Activated CD8-positive, alpha-beta T cell treated with anti-CD3 and anti-CD28 coated beads for 36 hours (primary cell): ENCODE measurements around the gene ALCAM. TPM values are rescaled to one million over a fixed set of nuclear protein-coding genes. Genes with fewer than 3 reads are reported as not detected.

Source experiments
- ATAC-seq: fragments of 200-7000 bp; cut with Tn5 transposase; one replicate; pipeline ENCODE4 v1.10.0; 2021; ENCODE audit warnings: mild to moderate bottlenecking, moderate library complexity
- CTCF ChIA-PET: fragments of 350-600 bp; sonication (Branson Sonifier 250); formaldehyde crosslinking; loops from one replicate; lab custom pipeline; 2021; ENCODE audit warnings: antibody characterized with exemption; lab: Charles Lee
- POLR2A ChIA-PET: fragments of 350-600 bp; sonication (Branson Sonifier 250); formaldehyde crosslinking; loops from one replicate; lab custom pipeline; 2021; ENCODE audit warnings: antibody characterized with exemption; lab: Charles Lee
- DNase-seq: peaks from one replicate; pipeline ENCODE4 v3.0.0-alpha.2; 2020
- H3K27ac Mint-ChIP-seq: one replicate; pipeline ENCODE4 v1.8.0; 2021; ENCODE audit warnings: mild to moderate bottlenecking, mixed read lengths
- H3K27me3 Mint-ChIP-seq: one replicate; pipeline ENCODE4 v1.8.0; 2021; ENCODE audit warnings: mixed read lengths
- H3K36me3 Mint-ChIP-seq: one replicate; pipeline ENCODE4 v1.8.0; 2021; ENCODE audit warnings: low read depth, mixed read lengths
- H3K4me1 Mint-ChIP-seq: one replicate; pipeline ENCODE4 v1.8.0; 2021; ENCODE audit warnings: low read depth, mixed read lengths
- H3K4me3 Mint-ChIP-seq: one replicate; pipeline ENCODE4 v1.8.0; 2021; ENCODE audit warnings: mild to moderate bottlenecking, moderate library complexity, mixed read lengths
- H3K9me3 Mint-ChIP-seq: one replicate; pipeline ENCODE4 v1.8.0; 2021; ENCODE audit warnings: mixed read lengths
- intact Hi-C: fragments of 100-400 bp; cut with micrococcal nuclease; formaldehyde crosslinking; loops from one replicate; pipeline ENCODE4 v1.10.0; 2022
- total RNA-seq, 2 experiments: library from RNA; stranded (reverse); gene quantifications; one replicate each; pipeline ENCODE4 v1.2.3, GENCODE V29; 2021
- TF ChIP-seq, protein P1 (sequence below): fragments of 200-600 bp; IDR thresholded peaks from one replicate; pipeline ENCODE4 v1.8.0; 2022; ENCODE audit warnings: antibody characterized with exemption, mild to moderate bottlenecking

Gene ALCAM
- total RNA-seq, 2 experiments from 2014 or later: 13.9 to 14.5 TPM

DNA sequence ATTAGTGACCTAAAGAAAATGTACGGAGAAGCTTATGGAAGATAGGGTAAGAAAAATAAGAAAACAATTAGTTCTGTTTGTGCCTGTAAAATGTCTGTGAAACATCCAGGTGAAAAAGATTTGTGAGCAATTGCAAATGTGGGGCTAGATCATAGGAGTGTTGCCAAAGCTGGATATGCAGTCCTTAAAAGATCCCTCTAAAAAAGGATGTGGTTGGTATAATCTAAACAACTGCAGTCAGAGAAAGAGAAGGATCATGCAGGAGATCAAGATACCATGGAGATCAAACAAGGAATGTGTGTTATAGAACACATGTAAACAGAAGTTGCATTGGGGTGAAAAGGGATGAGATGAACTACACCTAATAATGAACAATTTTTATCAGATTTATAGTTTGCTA is 116.8 kb downstream of the ALCAM start:
- Mint-ChIP-seq H3K9me3 (no peaks in the 10 kb centered on the region), H3K4me1 (no peaks in the 10 kb centered on the region), H3K27me3 (peaks cover 2% of the 10 kb centered on the region), H3K4me3 (no peak overlapping the region), H3K36me3 (no peaks in the 10 kb centered on the region), H3K27ac (no peak overlapping the region)
- intact Hi-C loops: no loop called here
- TF ChIP-seq, protein P1, sequence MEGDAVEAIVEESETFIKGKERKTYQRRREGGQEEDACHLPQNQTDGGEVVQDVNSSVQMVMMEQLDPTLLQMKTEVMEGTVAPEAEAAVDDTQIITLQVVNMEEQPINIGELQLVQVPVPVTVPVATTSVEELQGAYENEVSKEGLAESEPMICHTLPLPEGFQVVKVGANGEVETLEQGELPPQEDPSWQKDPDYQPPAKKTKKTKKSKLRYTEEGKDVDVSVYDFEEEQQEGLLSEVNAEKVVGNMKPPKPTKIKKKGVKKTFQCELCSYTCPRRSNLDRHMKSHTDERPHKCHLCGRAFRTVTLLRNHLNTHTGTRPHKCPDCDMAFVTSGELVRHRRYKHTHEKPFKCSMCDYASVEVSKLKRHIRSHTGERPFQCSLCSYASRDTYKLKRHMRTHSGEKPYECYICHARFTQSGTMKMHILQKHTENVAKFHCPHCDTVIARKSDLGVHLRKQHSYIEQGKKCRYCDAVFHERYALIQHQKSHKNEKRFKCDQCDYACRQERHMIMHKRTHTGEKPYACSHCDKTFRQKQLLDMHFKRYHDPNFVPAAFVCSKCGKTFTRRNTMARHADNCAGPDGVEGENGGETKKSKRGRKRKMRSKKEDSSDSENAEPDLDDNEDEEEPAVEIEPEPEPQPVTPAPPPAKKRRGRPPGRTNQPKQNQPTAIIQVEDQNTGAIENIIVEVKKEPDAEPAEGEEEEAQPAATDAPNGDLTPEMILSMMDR: no peak
- CTCF ChIA-PET: no interaction called here
- POLR2A ChIA-PET: no interaction called here
- DNase-seq (no peak), ATAC-seq (no peak)

DNA sequence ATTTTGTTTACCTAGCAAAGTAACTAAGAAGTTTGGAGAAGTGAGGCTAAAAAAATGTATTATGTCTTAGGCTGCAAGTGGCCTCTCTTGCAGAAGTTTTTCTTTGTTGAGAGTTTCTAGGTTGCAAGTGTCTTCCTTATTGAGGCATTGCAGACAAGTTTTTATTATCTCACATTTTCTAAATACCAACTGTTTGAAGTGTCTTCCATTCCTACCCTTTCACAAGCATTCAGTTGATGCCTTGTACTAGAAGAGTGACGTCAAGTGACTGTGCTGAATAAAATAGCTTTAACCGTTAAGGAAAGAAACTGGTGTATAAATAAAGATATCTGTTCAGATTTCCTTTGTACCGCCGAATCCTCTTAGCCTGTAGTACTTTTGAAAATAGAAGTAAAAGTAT is 123.3 kb downstream of the ALCAM start:
- POLR2A ChIA-PET: no interaction called here
- TF ChIP-seq, protein P1: no peak
- Mint-ChIP-seq H3K27me3 (no peaks in the 10 kb centered on the region), H3K4me1 (no peaks in the 10 kb centered on the region), H3K4me3 (no peak overlapping the region), H3K36me3 (peaks cover 7% of the 10 kb centered on the region), H3K27ac (no peak overlapping the region), H3K9me3 (peaks cover 13% of the 10 kb centered on the region)
- no peak for ATAC-seq
- DNase-seq: no peak
- intact Hi-C loops: no loop called here
- CTCF ChIA-PET: no interaction called here

DNA sequence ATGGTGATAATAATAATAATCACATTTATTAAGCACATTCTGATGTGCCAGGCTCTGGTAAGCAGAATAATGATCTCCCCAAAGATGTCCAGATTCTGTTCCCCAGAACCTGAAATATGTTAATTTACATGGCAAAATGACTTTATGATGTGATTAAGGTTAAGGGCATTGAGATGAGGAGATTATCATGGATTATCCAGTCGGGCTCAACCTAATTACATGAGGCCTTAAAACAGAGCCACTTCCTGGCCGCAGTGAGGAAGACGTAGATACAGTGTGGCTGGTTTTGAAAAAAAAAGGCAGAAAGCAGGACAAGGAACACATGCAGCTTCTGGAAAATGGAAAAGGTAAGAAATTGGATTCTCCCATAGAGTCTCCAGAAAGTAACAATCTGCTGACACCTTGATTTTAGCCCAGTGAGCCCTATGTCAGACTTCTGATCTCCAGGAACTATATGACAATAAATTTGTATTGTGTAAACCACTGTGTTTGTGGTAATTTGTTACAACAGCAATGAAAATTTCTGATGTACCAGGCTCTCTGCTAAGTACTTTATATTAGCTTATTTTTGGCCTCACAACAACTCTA is 126.7 kb downstream of the ALCAM start:
- intact Hi-C loops: no loop called here
- Mint-ChIP-seq H3K4me1 (no peaks in the 10 kb centered on the region), H3K36me3 (peaks cover 7% of the 10 kb centered on the region), H3K9me3 (peaks cover 13% of the 10 kb centered on the region), H3K4me3 (no peak overlapping the region), H3K27me3 (no peaks in the 10 kb centered on the region), H3K27ac (no peak overlapping the region)
- TF ChIP-seq, protein P1: no peak
- ATAC-seq (no peak), DNase-seq (no peak)
- ChIA-PET CTCF (no interaction called here), POLR2A (no interaction called here)

DNA sequence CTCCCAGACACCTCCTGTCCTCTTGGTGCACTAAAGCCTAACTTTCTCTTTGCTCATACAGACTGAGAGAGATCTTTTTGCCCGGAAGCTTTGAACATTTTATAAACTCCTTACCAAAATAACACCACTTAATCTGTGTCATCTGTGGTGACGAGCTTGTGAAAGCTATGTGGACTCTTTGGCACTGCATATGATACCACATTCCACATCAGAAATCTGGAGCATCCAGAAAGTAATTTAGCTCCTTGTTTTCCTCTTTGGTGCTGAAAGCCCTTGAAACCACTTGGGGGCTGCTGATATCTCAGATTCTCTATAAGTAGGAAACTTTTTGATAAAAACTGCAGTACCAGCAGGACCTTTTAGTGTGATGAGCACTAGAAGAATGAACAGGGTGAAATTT is 128.3 kb downstream of the ALCAM start:
- intact Hi-C loops: no loop called here
- POLR2A ChIA-PET: no interaction called here
- DNase-seq (no peak), ATAC-seq (no peak)
- Mint-ChIP-seq H3K27ac (no peak overlapping the region), H3K27me3 (no peaks in the 10 kb centered on the region), H3K36me3 (peaks cover 7% of the 10 kb centered on the region), H3K9me3 (peaks cover 13% of the 10 kb centered on the region), H3K4me3 (no peak overlapping the region), H3K4me1 (no peaks in the 10 kb centered on the region)
- TF ChIP-seq, protein P1: no peak
- CTCF ChIA-PET: no interaction called here

DNA sequence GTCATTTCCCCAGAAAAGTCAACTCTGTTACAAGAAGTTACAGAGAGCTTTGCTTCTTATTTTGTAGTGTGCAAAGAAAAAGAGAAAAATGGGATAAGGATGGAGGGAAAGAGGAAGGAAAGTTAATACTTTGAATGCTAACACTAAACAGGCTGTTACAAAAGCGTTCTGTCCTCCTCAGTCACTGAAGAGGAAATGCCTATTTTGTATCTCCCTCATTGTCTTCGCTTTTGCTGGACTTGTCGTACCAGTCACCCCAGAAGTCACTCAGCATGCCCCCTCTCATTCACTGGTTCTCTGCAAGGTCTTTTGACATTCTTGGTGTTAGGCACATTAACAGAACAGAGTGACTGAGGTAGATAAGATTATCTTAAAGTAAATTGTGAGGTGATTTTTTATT is 129.6 kb downstream of the ALCAM start:
- intact Hi-C loops: no loop called here
- ChIA-PET POLR2A (no interaction called here), CTCF (no interaction called here)
- no peaks in the 10 kb centered on the region for H3K27me3 Mint-ChIP-seq
- DNase-seq: no peak
- H3K4me3 Mint-ChIP-seq: no peak overlapping the region
- H3K9me3 Mint-ChIP-seq: peaks cover 6% of the 10 kb centered on the region
- H3K27ac Mint-ChIP-seq: no peak overlapping the region
- no peak for ATAC-seq
- peaks cover 5% of the 10 kb centered on the region for H3K36me3 Mint-ChIP-seq
- TF ChIP-seq, protein P1: no peak
- H3K4me1 Mint-ChIP-seq: no peaks in the 10 kb centered on the region
